WERI-Rb-1 (cell line): ENCODE measurements around the gene RABGAP1L.

Experiments
- DNase-seq: peaks from one replicate; pipeline ENCODE4 v3.0.0-alpha.2; 2020
- H3K27ac ChIP-seq: fragments of 250-450 bp; sonication (Bioruptor Pico); 2 replicates; pipeline ENCODE4 v1.5.1; 2020; ENCODE audit warnings: mild to moderate bottlenecking, moderate library complexity
- H3K27me3 ChIP-seq: fragments of 250-450 bp; sonication (Bioruptor Pico); 2 replicates; pipeline ENCODE4 v1.5.1; 2021; ENCODE audit warnings: mild to moderate bottlenecking, low read depth, moderate library complexity; ENCODE audit not compliant: insufficient read depth, severe bottlenecking
- H3K36me3 ChIP-seq: fragments of 250-450 bp; sonication (Bioruptor Pico); 2 replicates; pipeline ENCODE4 v1.5.1; 2020; ENCODE audit warnings: mild to moderate bottlenecking, moderate library complexity
- H3K4me3 ChIP-seq: 2 replicates; pipeline ENCODE4 v1.5.1; 2011; ENCODE audit warnings: low read depth, mild to moderate bottlenecking, control low read depth, low read length
- H3K9me3 ChIP-seq: fragments of 250-450 bp; sonication (Bioruptor Pico); 2 replicates; pipeline ENCODE4 v1.5.1; 2021; ENCODE audit warnings: mild to moderate bottlenecking, moderate library complexity; ENCODE audit not compliant: severe bottlenecking
- CTCF ChIP-seq: IDR thresholded peaks from 2 replicates; pipeline ENCODE4 v1.5.1; 2011; ENCODE audit warnings: low read depth, mild to moderate bottlenecking, control low read depth, inconsistent platforms, low read length

Gene RABGAP1L

GRCh38 chr1:174415506-174415905 is 256.2 kb downstream of the RABGAP1L start:
- H3K9me3 ChIP-seq, result no peaks in the 10 kb centered on the region
- no peak for DNase-seq
- H3K36me3 ChIP-seq, result no peaks in the 10 kb centered on the region
- no peak overlapping the region for H3K27ac ChIP-seq
- no peaks in the 10 kb centered on the region for H3K27me3 ChIP-seq
- no peak for TF ChIP-seq CTCF
- no peak overlapping the region for H3K4me3 ChIP-seq

- no peaks in the 10 kb centered on the region for H3K9me3 ChIP-seq
- H3K36me3 ChIP-seq, result no peaks in the 10 kb centered on the region
- H3K4me3 ChIP-seq, result no peak overlapping the region
- DNase-seq, result no peak
- TF ChIP-seq CTCF, result no peak
- H3K27ac ChIP-seq, result no peak overlapping the region
- no peaks in the 10 kb centered on the region for H3K27me3 ChIP-seq
Observed at GRCh38 chr1:174417921-174418320, 258.6 kb downstream of the RABGAP1L start.

GRCh38 chr1:174425121-174425520 is 265.8 kb downstream of the RABGAP1L start:
- TF ChIP-seq CTCF, result no peak
- Histone ChIP-seq H3K27ac (no peak overlapping the region), H3K36me3 (no peaks in the 10 kb centered on the region), H3K27me3 (no peaks in the 10 kb centered on the region), H3K9me3 (no peaks in the 10 kb centered on the region), H3K4me3 (no peak overlapping the region)
- DNase-seq, result no peak

- H3K27me3 ChIP-seq, result no peaks in the 10 kb centered on the region
- TF ChIP-seq CTCF, result no peak
- no peak for DNase-seq
- H3K36me3 ChIP-seq, result no peaks in the 10 kb centered on the region
- H3K27ac ChIP-seq, result no peak overlapping the region
- no peak overlapping the region for H3K4me3 ChIP-seq
- no peaks in the 10 kb centered on the region for H3K9me3 ChIP-seq
Observed at GRCh38 chr1:174426153-174426552, 266.8 kb downstream of the RABGAP1L start.

- H3K4me3 ChIP-seq, result no peak overlapping the region
Observed at GRCh38 chr1:174428033-174428432, 268.7 kb downstream of the RABGAP1L start.

More at GRCh38 chr1:174428033-174428432, 268.7 kb downstream of the RABGAP1L start:
- Histone ChIP-seq H3K27ac (no peak overlapping the region), H3K27me3 (no peaks in the 10 kb centered on the region), H3K36me3 (no peaks in the 10 kb centered on the region), H3K9me3 (no peaks in the 10 kb centered on the region)
- no peak for DNase-seq
- TF ChIP-seq CTCF, result no peak
